Mesothelial cell of epicardium (in vitro differentiated cells): ENCODE measurements around the gene RAPGEF3. TPM values are rescaled to one million over a fixed set of nuclear protein-coding genes. Genes with fewer than 3 reads are reported as not detected.

Experiments
- DNase-seq, 2 experiments: peaks; one replicate each; pipeline ENCODE4 v3.0.0; 2021; ENCODE audit warnings: low spot score in 2 of 2; ENCODE audit not compliant: unreplicated experiment in 2 of 2
- H3K27ac Mint-ChIP-seq: 2 replicates; pipeline ENCODE4 v1.8.0; 2021; ENCODE audit warnings: mixed read lengths
- H3K27me3 Mint-ChIP-seq: 2 replicates; pipeline ENCODE4 v1.8.0; 2021; ENCODE audit warnings: low read depth, mixed read lengths
- H3K36me3 Mint-ChIP-seq: 2 replicates; pipeline ENCODE4 v1.8.0; 2021; ENCODE audit warnings: mixed read lengths
- H3K4me1 Mint-ChIP-seq: 2 replicates; pipeline ENCODE4 v1.8.0; 2021; ENCODE audit warnings: mixed read lengths
- H3K4me3 Mint-ChIP-seq: 2 replicates; pipeline ENCODE4 v1.8.0; 2021; ENCODE audit warnings: mild to moderate bottlenecking, moderate library complexity, mixed read lengths
- H3K9me3 Mint-ChIP-seq: 2 replicates; pipeline ENCODE4 v1.8.0; 2021; ENCODE audit warnings: mixed read lengths
- CTCF ChIP-seq: fragments of 200-600 bp; sonication (generic); IDR thresholded peaks from one replicate; pipeline ENCODE4 v1.5.0; 2021; ENCODE audit warnings: antibody characterized with exemption; ENCODE audit not compliant: unreplicated experiment
- total RNA-seq: library from RNA; stranded (reverse); gene quantifications from 3 replicates; pipeline ENCODE4 v1.2.1, GENCODE V29; 2021

The RAPGEF3 gene
- total RNA-seq, 1 donor from 2014 or later, result 19.4 TPM

DNA sequence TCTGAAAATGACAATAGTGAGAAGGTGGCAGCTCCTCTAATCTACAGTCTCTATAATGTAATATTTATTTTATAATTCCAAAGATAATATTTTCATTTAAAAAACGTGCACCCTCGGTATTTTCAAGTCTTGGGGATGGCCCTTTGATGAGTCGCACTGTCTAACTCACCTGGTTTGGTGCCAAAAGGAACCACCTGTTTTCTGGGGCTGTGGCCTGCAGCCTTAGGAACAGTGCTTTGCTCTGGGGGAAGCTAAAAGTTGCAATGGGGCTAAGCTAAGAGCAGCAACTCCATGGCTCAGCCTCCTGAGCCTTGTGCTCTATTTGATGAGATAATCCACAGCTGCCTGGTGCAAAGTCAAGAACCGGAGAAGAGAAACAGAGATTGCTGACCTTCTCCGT, 27.0 kb downstream of the RAPGEF3 start:
- H3K4me1 Mint-ChIP-seq, result peaks cover 33% of the 10 kb centered on the region
- no peaks in the 10 kb centered on the region for H3K27me3 Mint-ChIP-seq
- H3K9me3 Mint-ChIP-seq, result no peaks in the 10 kb centered on the region
- H3K36me3 Mint-ChIP-seq, result no peaks in the 10 kb centered on the region
- DNase-seq, result no peak
- no peak overlapping the region for H3K27ac Mint-ChIP-seq
- no peak overlapping the region for H3K4me3 Mint-ChIP-seq
- no peak for TF ChIP-seq CTCF

GRCh38 chr12:47730341-47730744, 28.3 kb downstream of the RAPGEF3 start:
- Mint-ChIP-seq H3K4me3 (no peak overlapping the region), H3K27me3 (no peaks in the 10 kb centered on the region), H3K36me3 (no peaks in the 10 kb centered on the region), H3K4me1 (peaks cover 42% of the 10 kb centered on the region), H3K9me3 (no peaks in the 10 kb centered on the region), H3K27ac (peak overlapping the region; percentile 88)
- no peak for DNase-seq
- no peak for TF ChIP-seq CTCF

- no peaks in the 10 kb centered on the region for H3K9me3 Mint-ChIP-seq
- H3K27me3 Mint-ChIP-seq, result no peaks in the 10 kb centered on the region
- H3K36me3 Mint-ChIP-seq, result no peaks in the 10 kb centered on the region
- no peak overlapping the region for H3K4me3 Mint-ChIP-seq
- no peak overlapping the region for H3K27ac Mint-ChIP-seq
- peaks cover 36% of the 10 kb centered on the region for H3K4me1 Mint-ChIP-seq
- DNase-seq, result no peak
- no peak for TF ChIP-seq CTCF
Measured at GRCh38 chr12:47729233-47729632, 29.4 kb downstream of the RAPGEF3 start.

- Mint-ChIP-seq H3K27me3 (no peaks in the 10 kb centered on the region), H3K36me3 (no peaks in the 10 kb centered on the region), H3K4me1 (peaks cover 54% of the 10 kb centered on the region), H3K4me3 (no peak overlapping the region), H3K9me3 (no peaks in the 10 kb centered on the region), H3K27ac (peak overlapping the region; percentile 57)
- no peak for DNase-seq
- TF ChIP-seq CTCF, result no peak
Measured at GRCh38 chr12:47725893-47726292, 32.8 kb downstream of the RAPGEF3 start.

GRCh38 chr12:47725091-47725772, 33.4 kb downstream of the RAPGEF3 start, which contains the start of gene ENDOU:
Gene ENDOU (minus strand): TSS chr12:47725490. CDS start chr12:47725413, 77 bp downstream.
- no peak for DNase-seq
- Mint-ChIP-seq H3K4me3 (no peak within 1 kb of the TSS), H3K27me3 (no peaks in the 10 kb centered on the region), H3K4me1 (peaks cover 47% of the 10 kb centered on the region), H3K27ac (peak within 1 kb of the TSS; percentile 57), H3K9me3 (no peaks in the 10 kb centered on the region), H3K36me3 (no peaks in the 10 kb centered on the region)
- no peak for TF ChIP-seq CTCF
